Measurements from ENCODE around the gene PAFAH1B2. TPM values are rescaled to one million over a fixed set of nuclear protein-coding genes. Genes with fewer than 3 reads are reported as not detected.
A peak's percentile ranks its signal among the peaks of the same experiment; 100 is the strongest.
"Not testable (repeated sequence)": the region's sequence is repeated elsewhere in the genome, so short reads cannot be mapped to it uniquely, and the experiment has no call there.

Gene PAFAH1B2
- polyA plus RNA-seq, 4 donors: 73.3 to 79.9 (median 75.1) TPM

DNA sequence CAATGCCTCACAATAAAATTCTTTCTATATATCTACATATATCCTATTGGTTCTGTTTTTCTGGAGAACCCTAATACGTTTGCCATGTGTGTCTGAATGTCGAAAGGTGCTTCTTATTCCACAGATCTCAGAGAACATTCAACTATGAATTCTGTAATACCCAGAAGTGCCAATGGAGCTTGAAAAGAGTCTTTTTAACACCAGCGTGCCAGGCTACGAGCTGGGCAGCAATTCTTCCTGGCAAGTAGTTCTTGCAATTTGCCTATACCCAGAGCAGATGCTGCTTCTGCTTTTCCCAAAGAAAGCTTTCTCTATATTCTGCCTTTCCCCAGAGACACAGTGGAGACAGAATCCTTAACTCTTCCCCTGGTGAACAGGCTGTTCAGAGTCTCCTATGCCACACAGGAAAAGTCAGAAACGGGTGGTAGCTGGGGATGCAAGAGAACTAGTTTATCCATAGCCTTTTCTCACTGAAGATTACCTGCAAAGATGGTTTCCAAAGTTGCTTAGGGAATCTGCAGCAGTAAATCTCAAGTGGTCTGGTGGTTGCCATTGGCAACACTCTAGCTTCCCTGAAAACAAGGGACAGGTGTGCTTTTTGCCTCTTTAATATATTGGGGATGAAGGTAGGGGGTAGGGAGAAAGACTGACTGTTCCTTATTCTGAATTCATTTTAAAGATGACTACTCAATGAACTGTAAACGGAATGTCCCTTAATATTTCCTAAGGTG lies 16.8 kb upstream of the PAFAH1B2 start:
- DNase-seq (ENCODE audit: low read depth in 4 of 4, low spot score in 3 of 4): no peak

DNA sequence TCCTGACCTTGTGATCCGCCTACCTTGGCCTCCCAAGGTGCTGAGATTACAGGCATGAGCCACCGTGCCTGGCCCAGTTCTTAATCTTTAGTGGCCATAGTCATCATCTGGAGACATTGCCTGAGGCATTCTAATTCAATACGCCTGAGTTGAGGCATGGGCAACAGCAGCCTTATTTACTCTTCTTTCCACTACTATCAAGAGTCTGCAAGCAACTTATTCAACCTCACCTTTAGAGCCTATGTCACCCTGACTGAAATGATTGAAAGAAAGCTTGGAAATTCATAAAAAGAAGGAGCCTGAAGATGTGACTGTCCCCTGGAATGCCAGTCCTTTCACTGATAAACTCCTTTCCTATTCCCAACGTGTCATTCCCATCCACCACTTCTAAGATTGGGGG lies 15.8 kb upstream of the PAFAH1B2 start:
- no peak for DNase-seq (ENCODE audit: low read depth in 4 of 4, low spot score in 3 of 4)

DNA sequence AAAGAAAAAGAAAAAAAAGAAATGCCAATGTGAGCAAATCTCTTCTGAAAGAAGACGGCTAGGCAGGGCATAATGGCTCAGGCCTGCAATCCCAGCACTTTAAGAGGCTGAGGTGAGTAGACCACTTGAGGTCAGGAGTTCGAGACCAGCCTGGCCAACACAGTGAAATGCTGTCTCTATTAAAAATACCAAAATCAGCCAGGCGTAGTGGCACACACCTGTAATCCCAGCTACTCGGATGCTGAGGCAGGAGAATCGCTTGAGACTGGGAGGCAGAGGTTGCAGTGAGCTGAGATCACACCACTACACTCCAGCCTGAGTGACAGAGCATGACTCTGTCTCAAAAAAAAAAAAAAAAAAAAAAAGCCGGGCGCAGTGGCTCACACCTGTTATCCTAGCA lies 13.7 kb upstream of the PAFAH1B2 start:
- DNase-seq (ENCODE audit: low read depth in 4 of 4, low spot score in 3 of 4): not testable (repeated sequence)

DNA sequence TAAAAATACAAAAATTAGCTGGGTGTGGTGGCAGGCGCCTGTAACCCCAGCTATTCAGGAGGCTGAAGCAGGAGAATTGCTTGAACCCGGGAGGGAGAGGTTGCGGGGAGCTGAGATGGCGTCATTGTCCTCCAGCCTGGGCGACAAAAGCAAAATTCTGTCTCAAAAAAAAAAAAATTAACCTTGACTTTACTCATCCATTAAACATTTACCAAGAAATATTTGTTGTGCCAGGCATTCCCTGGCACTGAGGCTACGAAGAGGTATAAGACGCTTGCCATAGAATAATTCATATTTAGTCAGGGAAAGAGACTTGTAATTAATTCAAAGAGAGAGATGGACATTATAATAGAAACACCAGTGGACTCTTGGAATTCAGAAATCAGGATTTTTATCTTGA lies 13.2 kb upstream of the PAFAH1B2 start:
- no peak for DNase-seq (ENCODE audit: low read depth in 4 of 4, low spot score in 3 of 4)

DNA sequence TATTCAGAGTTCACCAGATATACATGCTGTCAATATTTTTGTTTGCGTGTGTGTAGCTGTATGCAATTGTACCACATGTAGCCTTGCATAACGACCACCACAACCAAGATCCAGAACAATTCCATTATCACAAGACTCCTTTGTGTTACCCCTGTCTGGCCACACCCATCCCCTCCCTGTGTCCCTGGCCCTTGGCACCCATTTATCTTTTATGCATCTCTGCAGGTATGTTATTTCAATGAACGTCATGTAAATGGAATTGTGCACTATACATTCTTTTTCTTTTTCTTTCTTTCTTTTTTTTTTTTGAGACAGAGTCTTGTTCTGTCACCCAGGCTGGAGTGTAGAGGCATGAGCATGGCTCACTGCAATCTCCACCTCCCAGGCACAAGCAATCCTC lies 9.7 kb upstream of the PAFAH1B2 start:
- DNase-seq (ENCODE audit: low read depth in 4 of 4, low spot score in 3 of 4): no peak

DNA sequence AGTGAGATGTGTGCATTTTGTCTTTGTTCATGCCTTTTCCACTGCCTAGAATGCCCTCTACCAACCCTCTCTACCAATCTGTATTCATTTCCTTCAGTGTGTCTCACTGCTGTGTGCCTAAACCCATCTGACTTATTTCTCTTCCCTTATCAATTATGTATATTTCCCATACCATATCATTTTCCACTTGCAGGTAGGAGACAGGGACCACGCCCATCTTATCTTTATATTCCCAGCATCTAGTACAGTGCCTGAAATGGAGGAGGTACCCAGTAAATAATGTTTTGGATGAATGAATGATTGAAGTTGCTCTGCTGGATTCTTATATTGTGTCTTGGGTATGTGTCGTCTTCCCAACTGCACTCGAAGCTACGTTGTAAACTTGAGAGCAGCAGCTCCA lies 9.1 kb upstream of the PAFAH1B2 start:
- not testable (repeated sequence) for DNase-seq (ENCODE audit: low read depth in 4 of 4, low spot score in 3 of 4)

DNA sequence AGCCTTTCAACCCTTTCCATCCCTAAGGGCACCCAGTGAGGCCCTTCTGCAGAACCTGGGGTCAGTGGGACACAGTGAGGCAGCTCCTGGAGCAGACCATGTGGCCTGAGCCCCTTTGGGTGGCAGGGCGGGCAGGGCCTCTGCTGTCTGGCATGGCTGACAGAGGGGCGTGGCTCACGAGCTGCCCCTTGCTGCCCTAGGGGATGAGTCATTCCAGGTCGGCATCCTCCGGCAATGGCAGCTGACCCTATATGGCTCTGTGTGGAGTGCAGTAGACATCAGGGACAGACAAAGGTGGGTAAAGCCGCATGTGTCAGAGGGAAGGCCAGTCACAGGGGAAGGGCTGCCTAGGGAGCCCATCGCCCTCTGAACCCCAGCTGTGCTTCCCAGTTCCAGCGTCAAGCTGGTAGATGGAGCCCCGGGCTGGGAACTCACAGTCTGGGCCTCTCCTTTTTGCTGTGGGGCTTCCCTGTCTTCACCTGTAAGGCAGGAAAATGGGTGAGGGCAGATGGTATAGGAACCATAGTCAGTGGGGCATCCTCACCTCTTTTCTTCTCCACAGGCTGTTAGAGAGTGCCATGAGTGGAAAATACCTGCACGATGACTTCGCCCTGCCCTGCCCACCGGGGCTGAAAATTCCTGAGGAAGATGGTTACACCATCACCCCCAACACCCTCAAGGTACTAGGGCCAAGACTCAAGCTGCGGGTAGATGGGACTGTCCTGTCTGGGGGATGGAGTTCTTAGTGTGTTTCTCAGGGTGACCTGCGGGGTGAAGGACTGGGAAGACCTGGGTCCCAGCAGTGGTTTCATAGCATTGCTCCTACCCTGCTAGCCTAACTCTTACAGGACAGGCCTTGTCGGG lies 6.6 kb upstream of the PAFAH1B2 start:
- not testable (repeated sequence) for DNase-seq (ENCODE audit: low read depth in 4 of 4, low spot score in 3 of 4)

DNA sequence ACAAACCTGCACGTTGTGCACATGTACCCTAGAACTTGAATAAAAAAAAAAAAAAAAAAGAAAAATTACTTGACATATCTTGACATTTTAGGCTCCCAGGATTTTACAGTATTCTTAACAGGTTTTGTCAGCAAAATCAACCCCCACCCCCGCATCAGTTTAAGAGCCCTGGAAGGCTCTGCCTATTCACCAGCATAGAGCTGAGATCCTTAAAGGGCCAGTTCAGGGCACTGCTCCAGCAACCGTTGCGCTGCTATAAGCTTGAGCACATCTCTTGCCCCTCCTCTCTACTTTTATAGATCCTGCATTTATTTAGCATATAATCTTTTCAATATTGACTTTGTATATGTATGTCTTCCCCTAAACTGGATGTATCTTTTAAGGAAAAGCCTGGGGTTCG lies 697 bp upstream of the PAFAH1B2 start:
- DNase-seq (ENCODE audit: low read depth in 4 of 4, low spot score in 3 of 4): peak in 3 of 4 donors; percentile 20 to 25 (median 24)

DNA sequence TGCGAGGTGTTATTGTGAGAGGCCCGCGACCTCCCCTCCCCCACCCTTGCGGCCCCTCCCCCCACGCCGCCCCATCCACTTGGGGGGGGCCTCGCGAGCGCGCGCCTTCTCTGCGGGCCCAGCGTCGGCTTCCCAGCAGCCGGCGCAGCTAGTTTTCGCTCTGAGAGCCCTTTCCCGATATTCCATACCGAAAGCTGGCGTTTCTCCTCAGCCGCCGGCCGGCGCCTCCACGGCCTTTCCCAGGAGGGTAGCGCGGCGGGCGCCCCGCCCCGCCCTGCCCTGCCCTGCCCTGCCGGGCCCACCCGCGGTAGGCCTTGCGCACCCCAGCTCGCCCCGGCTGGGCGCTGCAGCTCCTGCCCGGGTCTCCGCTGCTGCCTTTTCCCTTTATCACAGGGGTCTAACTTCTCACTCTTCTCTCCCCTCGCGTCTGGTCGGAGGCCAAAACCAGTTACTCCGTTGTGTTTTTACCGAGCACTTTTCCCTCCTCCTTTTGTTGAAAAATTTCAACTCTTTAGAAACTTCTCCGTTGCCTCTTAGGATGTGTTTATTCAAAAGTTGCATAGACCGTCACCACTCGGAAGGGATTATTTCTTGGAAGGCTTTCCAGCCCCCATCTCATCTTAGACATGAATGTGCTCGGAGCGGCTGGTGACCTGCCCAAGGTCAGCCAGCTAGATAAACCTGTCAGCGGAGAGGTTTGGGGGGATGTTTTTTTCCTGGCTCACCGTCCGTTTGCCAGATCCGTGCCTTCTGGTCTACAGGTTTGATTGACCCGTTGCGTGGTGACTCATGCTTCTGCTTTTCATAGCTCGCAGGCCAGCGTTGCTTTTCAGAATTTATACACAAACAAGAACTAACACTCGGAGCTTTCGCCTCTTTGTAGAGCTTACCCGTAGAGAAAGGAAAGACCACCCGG lies 648 bp downstream of the PAFAH1B2 start:
- DNase-seq (ENCODE audit: low read depth in 4 of 4, low spot score in 3 of 4): peak in 2 of 4 donors; percentile 16 to 20

DNA sequence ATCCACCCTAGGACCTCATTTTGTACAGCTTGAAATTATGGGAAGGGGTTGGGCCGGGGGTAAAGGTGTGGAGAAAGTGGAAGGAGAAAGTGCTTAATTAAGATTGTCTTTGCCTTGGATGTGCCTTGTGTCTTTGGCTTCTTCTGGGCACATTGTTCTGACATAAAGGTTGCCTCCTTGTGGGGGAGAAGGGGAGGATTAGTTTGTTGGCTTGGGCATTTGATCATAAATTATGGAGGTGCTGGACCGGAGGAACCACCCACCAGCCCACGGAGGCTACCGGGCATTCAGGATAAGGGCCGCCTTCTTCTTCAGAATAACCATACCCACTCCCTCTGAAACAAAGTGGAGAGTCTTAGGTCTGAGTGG lies 1.3 kb downstream of the PAFAH1B2 start:
- DNase-seq (ENCODE audit: low read depth in 4 of 4, low spot score in 3 of 4): peak in 2 of 4 donors; percentile 25 to 27

DNA sequence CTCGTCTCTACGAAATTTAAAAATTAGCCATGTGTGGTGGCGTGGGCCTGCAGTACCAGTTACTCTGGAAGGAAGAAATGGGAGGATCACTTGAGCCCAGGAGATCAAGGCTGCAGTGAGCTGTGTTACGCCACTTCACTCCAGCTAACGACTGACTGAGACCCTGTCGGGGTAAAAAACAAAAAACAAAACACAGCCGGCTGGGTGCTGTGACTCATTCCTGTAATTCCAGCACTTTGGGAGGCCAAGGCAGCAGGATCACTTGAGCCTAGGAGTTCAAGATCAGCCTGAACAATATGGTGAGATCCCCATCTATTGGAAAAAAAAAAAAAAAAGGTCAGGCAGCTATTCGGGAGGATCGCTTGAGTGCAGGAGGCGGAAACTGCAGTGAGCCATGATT lies 2.4 kb downstream of the PAFAH1B2 start:
- no peak for DNase-seq (ENCODE audit: low read depth in 4 of 4, low spot score in 3 of 4)

DNA sequence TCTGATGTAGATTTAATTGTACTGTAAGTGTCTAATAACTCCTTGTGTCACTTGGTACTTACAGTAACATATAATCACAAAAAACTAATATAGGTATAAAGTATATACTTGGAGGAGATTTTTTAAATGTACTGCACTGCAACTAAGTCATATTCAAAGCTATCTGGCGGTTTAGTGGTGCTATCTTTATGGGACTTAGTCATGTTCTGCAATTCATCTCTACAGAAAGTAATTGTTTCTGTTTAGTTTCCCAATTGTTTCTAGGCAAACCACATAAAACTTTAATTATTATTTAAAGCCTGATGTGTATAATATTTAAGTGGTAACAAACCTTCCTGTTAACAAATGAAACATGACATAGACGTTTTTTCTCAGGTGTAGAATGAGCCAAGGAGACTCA lies 8.0 kb downstream of the PAFAH1B2 start:
- DNase-seq (ENCODE audit: low read depth in 4 of 4, low spot score in 3 of 4): no peak

DNA sequence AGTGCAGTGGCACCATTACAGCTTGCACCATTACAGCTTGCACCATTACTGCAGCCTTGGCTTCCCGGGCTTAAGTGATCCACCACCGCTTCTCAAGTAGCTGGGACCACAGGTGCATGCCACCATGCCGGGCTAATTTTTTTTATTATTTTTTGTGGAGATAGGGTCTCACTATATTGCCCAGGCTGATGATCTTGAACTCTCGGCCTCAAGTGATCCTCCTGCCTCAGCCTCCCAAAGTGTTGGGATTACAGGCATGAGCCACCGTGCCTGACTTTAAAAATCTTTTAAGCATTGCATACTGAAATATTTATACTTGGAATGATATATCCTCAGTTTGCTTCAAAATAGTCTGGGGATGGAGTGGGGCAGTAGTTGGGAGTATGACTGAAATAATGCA lies 10.4 kb downstream of the PAFAH1B2 start:
- no peak for DNase-seq (ENCODE audit: low read depth in 4 of 4, low spot score in 3 of 4)

DNA sequence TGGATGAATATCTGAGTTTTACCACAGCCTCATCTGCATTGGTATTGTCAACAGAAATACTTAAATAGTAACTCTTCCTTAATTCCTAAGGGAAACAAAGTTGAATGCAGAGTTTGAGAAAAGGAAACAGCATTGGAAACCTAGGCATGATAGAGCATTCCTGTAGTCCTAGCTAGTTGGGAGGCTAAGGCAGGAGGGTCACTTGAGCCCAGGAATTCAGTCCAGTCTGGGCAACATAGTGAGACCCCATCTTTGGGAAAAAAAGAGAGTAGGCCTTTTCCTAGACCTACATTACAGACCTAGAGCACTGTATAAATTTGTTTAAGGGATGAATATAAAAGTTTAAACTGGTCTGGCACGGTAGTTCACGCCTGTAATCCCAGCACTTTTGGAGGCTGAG lies 13.4 kb downstream of the PAFAH1B2 start:
- no peak for DNase-seq (ENCODE audit: low read depth in 4 of 4, low spot score in 3 of 4)

DNA sequence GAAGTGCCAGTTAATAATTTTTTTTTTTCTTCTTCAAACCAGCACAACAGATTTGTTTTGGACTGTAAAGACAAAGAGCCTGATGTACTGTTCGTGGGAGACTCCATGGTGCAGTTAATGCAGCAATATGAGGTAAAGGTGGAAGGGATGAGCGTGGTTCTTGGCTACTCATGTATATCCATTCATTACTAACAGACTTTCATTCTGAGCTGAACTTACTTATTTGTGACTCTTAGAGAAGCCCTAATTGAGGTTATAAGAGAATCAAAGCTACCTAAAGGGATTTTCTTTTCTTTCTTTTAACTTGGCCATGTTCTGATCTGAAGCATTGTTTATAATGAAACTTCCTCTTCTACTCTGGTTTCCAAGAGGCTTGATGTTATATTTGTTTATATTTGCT lies 15.8 kb downstream of the PAFAH1B2 start:
- no peak for DNase-seq (ENCODE audit: low read depth in 4 of 4, low spot score in 3 of 4)

DNA sequence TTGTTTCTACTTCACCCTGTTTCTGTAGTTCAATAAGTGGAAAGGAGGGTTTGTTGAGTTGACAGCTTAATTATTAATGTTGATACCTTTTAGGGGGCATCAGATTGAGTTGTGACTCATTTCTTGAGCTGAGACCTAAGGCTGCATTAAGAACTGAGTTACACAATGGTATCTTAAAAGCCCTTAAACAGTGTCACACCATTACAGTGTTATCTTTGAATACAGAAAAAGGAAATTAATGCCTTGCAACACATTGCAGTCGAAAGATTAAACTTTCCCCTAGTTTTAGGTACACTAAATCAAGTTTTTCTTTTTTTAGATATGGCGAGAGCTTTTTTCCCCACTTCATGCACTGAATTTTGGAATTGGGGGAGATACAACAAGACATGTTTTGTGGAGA lies 16.7 kb downstream of the PAFAH1B2 start:
- DNase-seq (ENCODE audit: low read depth in 4 of 4, low spot score in 3 of 4): no peak

DNA sequence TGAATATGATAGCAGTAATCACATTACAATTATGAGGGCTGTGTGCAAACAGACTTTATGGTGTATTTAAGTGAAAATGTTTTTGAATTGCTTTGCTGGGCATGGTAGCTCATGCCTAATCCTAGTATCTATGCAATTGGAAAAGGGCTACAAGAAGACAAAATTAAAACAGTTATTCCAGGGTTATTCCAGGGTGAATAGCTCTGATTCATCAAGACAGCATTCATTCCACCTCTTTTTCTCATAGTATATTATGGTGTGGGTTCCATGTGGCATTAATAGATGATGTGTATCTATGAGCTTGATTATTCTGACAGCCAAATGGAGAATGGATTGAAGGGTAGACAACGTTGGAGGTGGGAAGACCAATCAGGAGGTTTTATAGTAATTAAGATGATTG lies 22.4 kb downstream of the PAFAH1B2 start:
- no peak for DNase-seq (ENCODE audit: low read depth in 4 of 4, low spot score in 3 of 4)

DNA sequence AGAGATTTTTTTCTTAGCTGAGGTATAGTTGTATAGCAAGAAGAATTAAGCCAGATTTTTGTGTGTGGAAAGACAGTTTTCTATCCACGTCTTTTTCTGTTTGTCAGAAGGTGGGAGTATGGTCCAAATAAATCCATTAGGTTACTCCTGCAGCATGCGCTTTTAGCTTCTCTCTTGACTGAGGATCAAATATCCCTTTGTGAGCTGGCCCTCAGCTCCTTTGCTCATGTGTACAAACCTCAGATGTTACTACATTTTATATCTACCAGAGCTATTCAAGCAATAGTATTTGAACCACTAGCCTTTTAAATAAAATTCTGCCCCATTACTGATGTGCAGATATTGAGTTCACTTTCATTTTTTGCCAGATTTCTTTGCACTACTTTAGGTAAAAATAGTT lies 25.6 kb downstream of the PAFAH1B2 start:
- no peak for DNase-seq (ENCODE audit: low read depth in 4 of 4, low spot score in 3 of 4)

DNA sequence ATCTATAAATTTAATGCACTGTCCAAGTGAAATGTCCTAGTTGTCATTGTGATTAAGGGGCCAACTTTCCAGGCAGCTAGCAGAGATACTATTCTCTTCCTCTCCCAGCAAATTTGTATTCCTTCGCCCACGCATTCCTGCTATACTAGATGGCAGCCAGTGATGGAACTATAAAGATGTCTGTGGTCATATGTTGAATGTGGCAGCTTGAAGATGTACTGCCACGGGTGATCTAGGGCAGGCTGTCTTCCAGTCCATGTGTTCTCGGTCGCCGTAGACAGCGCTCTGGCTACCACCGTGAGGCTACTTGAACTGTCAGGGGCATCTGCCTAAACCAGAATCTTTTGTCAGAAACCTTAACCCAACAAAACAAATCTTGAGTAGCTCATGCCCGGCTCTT lies 26.1 kb downstream of the PAFAH1B2 start:
- DNase-seq (ENCODE audit: low read depth in 4 of 4, low spot score in 3 of 4): no peak

DNA sequence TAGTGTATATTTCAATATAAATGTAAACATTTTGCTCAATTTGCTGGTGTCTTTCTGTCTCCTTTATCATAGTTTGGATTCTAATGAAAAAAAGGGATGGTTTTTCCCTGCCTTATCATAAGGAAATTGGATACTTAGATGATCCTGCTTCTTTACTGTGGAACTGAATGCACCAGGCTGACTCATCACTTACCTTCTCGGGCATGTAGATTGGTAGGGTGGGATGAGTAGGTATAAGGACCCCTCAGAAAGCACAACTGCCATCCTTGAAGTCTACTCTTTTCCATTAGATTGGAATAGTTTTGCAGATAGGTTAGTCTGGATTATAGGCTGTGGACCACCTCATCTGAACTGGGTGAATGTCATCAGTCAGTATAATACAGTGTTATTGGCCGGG lies 26.9 kb downstream of the PAFAH1B2 start:
- no peak for DNase-seq (ENCODE audit: low read depth in 4 of 4, low spot score in 3 of 4)
